HG03520 (cell line): ENCODE data around the gene LRSAM1.

Experiments
- ATAC-seq: cut with Tn5 transposase; IDR thresholded peaks from one replicate; pipeline ENCODE4 v1.9.1; 2021; ENCODE audit warnings: mild to moderate bottlenecking, moderate library complexity; ENCODE audit not compliant: unreplicated experiment

The LRSAM1 gene

GRCh38 chr9:127450830-127451607 is at the start of gene LRSAM1, which contains the start of gene RPL12:
TSS of gene LRSAM1 (plus strand) at chr9:127451510. CDS start at chr9:127454528, 3,018 bp downstream.
TSS of gene RPL12 (minus strand) at chr9:127451406. CDS start at chr9:127451317, 89 bp downstream.
- peak; percentile 56 for ATAC-seq

- ATAC-seq = no peak
Measured at GRCh38 chr9:127402401-127403090, 48.8 kb upstream of the LRSAM1 start.

- ATAC-seq = no peak
Measured at GRCh38 chr9:127403507-127404192, 47.7 kb upstream of the LRSAM1 start.

GRCh38 chr9:127404631-127405030 is 46.7 kb upstream of the LRSAM1 start:
- ATAC-seq = no peak

- ATAC-seq = no peak
Measured at GRCh38 chr9:127405344-127406125, 45.8 kb upstream of the LRSAM1 start.

- no peak for ATAC-seq
Measured at GRCh38 chr9:127406799-127407491, 44.4 kb upstream of the LRSAM1 start.

- ATAC-seq = no peak
Measured at GRCh38 chr9:127407492-127407843, 43.8 kb upstream of the LRSAM1 start.

GRCh38 chr9:127411122-127411521 is 40.2 kb upstream of the LRSAM1 start:
- no peak for ATAC-seq

GRCh38 chr9:127415141-127415540 is 36.2 kb upstream of the LRSAM1 start:
- ATAC-seq = no peak

GRCh38 chr9:127415657-127416056 is 35.7 kb upstream of the LRSAM1 start:
- no peak for ATAC-seq

GRCh38 chr9:127417131-127418036 is 33.9 kb upstream of the LRSAM1 start:
- no peak for ATAC-seq

- no peak for ATAC-seq
Measured at GRCh38 chr9:127418037-127418471, 33.3 kb upstream of the LRSAM1 start.

GRCh38 chr9:127419348-127419747 is 32.0 kb upstream of the LRSAM1 start:
- no peak for ATAC-seq

- ATAC-seq = no peak
Measured at GRCh38 chr9:127421057-127421456, 30.3 kb upstream of the LRSAM1 start.

GRCh38 chr9:127422133-127422782 is 29.1 kb upstream of the LRSAM1 start:
- no peak for ATAC-seq

GRCh38 chr9:127422787-127423186 is 28.5 kb upstream of the LRSAM1 start:
- ATAC-seq = no peak

- ATAC-seq = no peak
Measured at GRCh38 chr9:127423476-127423933, 27.8 kb upstream of the LRSAM1 start.

- peak; percentile 77 for ATAC-seq
Measured at GRCh38 chr9:127423934-127424675, 27.2 kb upstream of the LRSAM1 start, which contains the start of gene ZNF79. TSS of gene ZNF79 (plus strand) at chr9:127424382. CDS start at chr9:127424788, 406 bp downstream.
